GM18517 (cell line): ENCODE results near the gene ADAMTSL3.
"Not testable (repeated sequence)": the region's sequence is repeated elsewhere in the genome, so short reads cannot be mapped to it uniquely, and the experiment has no call there.

Source experiments
- ATAC-seq: cut with Tn5 transposase; IDR thresholded peaks from one replicate; pipeline ENCODE4 v1.9.1; 2021; ENCODE audit warnings: mild to moderate bottlenecking, moderate library complexity; ENCODE audit not compliant: unreplicated experiment

Gene ADAMTSL3

GRCh38 chr15:83747050-83747717, 93.3 kb downstream of the ADAMTSL3 start:
- no peak for ATAC-seq

GRCh38 chr15:83747718-83748110, 93.8 kb downstream of the ADAMTSL3 start:
- no peak for ATAC-seq

GRCh38 chr15:83753872-83754493, 100.1 kb downstream of the ADAMTSL3 start:
- no peak for ATAC-seq

- ATAC-seq, result not testable (repeated sequence)
Observed at GRCh38 chr15:83757291-83757690, 103.4 kb downstream of the ADAMTSL3 start.

GRCh38 chr15:83762367-83762766, 108.4 kb downstream of the ADAMTSL3 start:
- no peak for ATAC-seq

GRCh38 chr15:83764201-83764838, 110.4 kb downstream of the ADAMTSL3 start:
- no peak for ATAC-seq

- ATAC-seq, result no peak
Observed at GRCh38 chr15:83766339-83766738, 112.4 kb downstream of the ADAMTSL3 start.

- no peak for ATAC-seq
Observed at GRCh38 chr15:83767741-83768140, 113.8 kb downstream of the ADAMTSL3 start.

- no peak for ATAC-seq
Observed at GRCh38 chr15:83769411-83769999, 115.6 kb downstream of the ADAMTSL3 start.

GRCh38 chr15:83775738-83776137, 121.8 kb downstream of the ADAMTSL3 start:
- no peak for ATAC-seq

- ATAC-seq, result no peak
Observed at GRCh38 chr15:83776986-83777385, 123.1 kb downstream of the ADAMTSL3 start.

- ATAC-seq, result no peak
Observed at GRCh38 chr15:83783227-83783626, 129.3 kb downstream of the ADAMTSL3 start.

GRCh38 chr15:83784975-83785374, 131.1 kb downstream of the ADAMTSL3 start:
- ATAC-seq, result no peak

- no peak for ATAC-seq
Observed at GRCh38 chr15:83786336-83786735, 132.4 kb downstream of the ADAMTSL3 start.

- no peak for ATAC-seq
Observed at GRCh38 chr15:83793069-83793468, 139.1 kb downstream of the ADAMTSL3 start.

GRCh38 chr15:83794209-83794608, 140.3 kb downstream of the ADAMTSL3 start:
- no peak for ATAC-seq

- no peak for ATAC-seq
Observed at GRCh38 chr15:83809345-83809744, 155.4 kb downstream of the ADAMTSL3 start.

- no peak for ATAC-seq
Observed at GRCh38 chr15:83810110-83810509, 156.2 kb downstream of the ADAMTSL3 start.

GRCh38 chr15:83813682-83814081, 159.8 kb downstream of the ADAMTSL3 start:
- ATAC-seq, result no peak

- ATAC-seq, result no peak
Observed at GRCh38 chr15:83815506-83815905, 161.6 kb downstream of the ADAMTSL3 start.

GRCh38 chr15:83816124-83816883, 162.4 kb downstream of the ADAMTSL3 start:
- ATAC-seq, result no peak
